Stimulated activated CD8-positive, alpha-beta memory T cell treated with anti-CD3 and anti-CD28 coated beads, Interleukin-12 subunit alpha, Interleukin-12 subunit beta, amount 100 ng/mL, for 1 hour (primary cell): Measurements from ENCODE around the gene TTYH2.
A peak's percentile ranks its signal among the peaks of the same experiment; 100 is the strongest.
"Not testable (repeated sequence)": the region's sequence is repeated elsewhere in the genome, so short reads cannot be mapped to it uniquely, and the experiment has no call there.

Source experiments
- DNase-seq: peaks from one replicate; pipeline ENCODE4 v3.0.0-alpha.2; 2020; ENCODE audit warnings: low read depth

TTYH2 gene

DNA sequence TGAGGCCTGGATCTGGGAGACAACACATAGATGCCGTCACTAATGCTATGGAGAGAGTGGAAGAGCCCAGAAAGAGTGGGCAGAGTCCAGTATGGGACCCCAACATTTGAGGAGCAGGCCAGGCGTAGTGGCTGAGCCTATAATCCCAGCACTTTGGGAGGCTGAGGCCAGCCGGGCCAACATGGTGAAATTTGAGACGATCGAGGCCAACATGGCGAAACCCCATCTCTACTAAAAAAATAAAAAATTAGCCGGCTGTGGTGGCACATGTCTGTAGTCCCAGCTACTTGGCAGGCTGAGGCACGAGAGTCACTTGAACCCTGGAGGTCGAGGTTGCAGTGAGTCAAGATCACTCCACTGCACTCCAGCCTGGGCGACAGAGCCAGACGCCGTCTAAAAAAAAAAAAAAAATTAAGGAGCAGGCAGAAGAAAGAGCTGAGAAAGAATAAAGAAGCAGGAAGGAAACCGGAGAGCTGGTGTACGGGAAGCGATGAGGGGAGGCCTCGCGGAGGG is 54.7 kb downstream of the TTYH2 start:
- no peak for DNase-seq

GRCh38 chr17:74268558-74268957 is 55.2 kb downstream of the TTYH2 start:
- DNase-seq: no peak

DNA sequence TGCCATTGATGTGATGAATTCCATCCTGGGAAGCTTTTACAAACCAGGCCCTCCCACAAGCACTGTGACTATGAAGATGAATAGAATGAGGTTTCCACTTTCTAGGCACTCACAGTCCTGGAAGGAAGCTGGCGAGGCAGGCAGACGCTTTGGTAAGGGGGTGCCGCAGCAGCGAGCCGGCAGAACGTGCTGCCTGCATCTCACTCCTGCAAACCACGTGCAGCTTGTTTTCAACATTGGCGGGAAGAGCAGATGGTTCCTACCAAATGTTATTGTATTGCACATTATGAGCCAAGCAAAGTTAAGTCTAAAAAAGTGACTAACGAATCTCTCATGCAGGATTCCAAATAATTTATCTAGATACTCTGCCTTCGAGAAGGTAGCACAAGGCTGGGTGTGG is 57.0 kb downstream of the TTYH2 start:
- no peak for DNase-seq

- DNase-seq: no peak
Observed at GRCh38 chr17:74271281-74271680, 57.9 kb downstream of the TTYH2 start.

- no peak for DNase-seq
Observed at GRCh38 chr17:74271901-74272561, 58.7 kb downstream of the TTYH2 start.

- no peak for DNase-seq
Observed at GRCh38 chr17:74272731-74273201, 59.4 kb downstream of the TTYH2 start.

DNA sequence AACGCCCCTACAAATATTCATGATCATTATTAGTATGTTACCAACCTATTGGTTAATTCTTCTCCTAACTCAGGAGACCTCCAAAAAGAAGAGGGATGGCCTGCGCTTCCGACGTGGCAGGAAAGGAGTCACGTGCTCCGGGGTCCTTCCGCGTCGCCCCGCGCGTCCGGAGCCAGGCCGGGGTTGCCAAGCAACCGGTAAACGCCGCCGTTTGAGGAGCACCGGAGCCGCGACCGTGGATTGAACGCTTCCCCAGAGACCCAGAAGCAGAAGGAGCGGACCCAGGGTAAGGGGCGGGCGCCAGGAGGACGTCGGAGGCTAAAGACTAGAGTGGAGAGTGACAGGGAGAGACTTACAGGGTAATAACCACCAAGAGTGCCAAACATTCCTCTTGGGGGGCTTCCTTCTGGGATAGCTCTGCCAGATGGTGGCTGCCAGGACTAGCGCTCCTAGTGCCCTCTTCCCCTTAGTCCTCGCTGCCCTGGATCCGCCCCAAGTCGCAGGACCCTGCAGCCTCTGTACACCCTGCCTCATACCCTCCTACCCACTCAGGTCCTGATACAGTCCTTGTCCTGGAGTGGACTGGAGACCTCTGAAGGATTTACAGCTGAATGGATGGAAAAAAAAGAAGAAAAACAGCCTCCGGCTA is 60.8 kb downstream of the TTYH2 start, which contains the start of gene DNAI2:
DNAI2 (plus strand) TSS at position 175 of the 649 bp plus-strand sequence. CDS start 7,584 bp downstream, outside the sequence.
- DNase-seq: no peak

- no peak for DNase-seq
Observed at GRCh38 chr17:74274709-74275340, 61.5 kb downstream of the TTYH2 start.

- no peak for DNase-seq
Observed at GRCh38 chr17:74276051-74276476, 62.7 kb downstream of the TTYH2 start.

- DNase-seq: no peak
Observed at GRCh38 chr17:74276541-74277009, 63.2 kb downstream of the TTYH2 start.

DNA sequence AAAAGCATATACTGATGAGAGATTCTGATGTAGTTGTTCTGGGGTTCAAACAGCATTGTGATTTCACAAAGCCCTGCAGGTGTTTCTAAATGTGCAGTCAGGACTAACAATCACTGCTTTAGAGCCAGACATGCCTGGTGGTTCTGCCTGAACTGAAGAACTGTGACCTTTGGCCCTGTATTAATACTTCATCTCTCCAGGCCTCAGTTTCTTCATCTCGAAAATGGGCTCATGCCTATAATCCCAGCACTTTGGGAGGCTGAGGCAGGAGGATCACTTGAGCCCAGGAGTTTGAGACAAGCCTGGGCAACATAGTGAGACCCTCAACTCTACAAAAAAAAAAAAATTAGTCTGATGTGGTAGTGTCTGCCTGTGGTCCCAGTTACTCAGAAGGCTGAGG is 64.6 kb downstream of the TTYH2 start:
- DNase-seq: no peak

DNA sequence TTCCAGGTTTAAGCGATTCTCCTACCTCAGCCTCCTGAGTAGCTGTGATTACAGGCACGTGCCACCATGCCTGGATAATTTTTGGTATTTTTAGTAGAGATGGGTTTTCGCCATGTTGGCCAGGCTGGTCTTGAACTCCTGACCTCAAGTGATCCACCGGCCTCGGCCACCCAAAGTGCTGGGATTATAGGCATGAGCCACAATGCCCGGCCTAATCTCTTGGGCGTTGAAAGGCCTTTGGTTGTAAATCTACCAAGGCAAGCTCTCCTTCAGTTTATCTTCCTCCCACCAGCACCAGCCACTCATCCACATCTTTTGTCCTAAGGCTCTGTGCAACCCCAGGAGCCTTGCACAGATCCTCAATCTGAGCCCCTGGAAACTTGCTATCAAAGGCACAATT is 66.2 kb downstream of the TTYH2 start:
- DNase-seq: not testable (repeated sequence)

- DNase-seq: peak; percentile 27
Observed at GRCh38 chr17:74280093-74280513, 66.7 kb downstream of the TTYH2 start.

DNA sequence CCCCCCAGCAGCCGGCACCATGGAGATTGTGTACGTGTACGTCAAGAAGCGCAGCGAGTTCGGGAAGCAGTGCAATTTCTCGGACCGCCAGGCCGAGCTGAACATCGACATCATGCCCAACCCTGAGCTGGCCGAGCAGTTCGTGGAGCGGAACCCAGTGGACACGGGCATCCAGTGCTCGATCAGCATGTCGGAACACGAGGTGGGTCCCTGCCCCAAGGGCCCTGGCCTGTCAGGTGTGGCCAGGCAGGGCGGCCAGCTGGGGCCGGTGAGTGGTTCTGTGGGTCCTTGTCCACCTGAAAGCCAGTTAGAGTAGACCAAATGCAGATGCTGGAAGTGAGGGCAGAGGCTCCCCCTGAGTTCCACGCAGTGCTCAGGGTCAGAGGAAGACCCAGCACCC is 68.4 kb downstream of the TTYH2 start:
- no peak for DNase-seq

DNA sequence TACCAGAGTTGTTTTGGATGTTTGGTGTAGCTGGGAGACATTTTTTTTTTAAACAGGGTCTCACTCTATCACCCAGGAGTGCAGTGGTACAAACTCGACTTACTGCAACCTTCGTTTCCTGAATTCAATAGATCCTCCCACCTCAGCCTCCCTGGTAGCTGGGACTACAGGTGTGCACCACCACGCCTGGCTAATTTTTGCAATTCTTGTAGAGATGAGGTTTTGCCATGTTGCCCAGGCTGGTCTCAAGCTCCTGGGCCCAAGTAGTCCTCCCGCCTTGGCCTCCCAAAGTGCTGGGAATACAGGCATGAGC is 68.9 kb downstream of the TTYH2 start:
- not testable (repeated sequence) for DNase-seq

DNA sequence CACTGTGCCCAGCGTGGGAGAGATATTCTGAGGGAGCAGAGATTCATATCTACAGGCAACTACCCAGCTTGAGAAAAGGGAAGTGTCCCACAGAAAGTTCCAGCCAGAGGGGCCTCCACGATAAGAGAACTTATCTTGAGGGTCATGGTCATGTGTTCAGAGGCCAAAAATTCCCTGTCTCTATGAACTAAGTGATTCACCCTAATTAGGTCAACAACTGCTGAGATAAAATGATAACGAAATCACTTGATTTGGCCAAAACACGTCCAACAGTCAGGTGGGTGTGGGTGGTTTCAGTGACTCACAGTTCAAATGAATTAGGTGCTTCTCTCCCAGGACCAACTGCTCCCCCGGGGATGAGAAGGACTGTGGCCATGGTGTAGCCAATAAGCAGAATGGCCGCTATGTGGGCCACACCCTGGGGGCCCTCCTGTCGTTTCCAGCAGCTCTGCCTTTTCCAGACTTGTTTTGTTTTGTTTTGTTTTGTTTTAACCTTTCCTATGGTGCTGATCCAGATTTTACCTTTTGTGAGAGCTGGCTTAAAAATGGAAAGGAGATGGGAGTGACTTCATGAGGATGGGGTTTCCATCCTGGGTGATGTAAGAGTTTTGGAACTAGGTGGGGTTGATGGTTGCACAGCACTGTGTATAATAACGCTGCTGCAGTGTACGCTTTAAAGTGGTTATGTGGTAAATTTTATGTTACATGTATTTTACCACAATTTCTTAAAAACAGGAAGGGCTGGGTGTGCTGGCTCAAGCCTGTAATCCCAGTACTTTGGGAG is 69.4 kb downstream of the TTYH2 start:
- no peak for DNase-seq

DNA sequence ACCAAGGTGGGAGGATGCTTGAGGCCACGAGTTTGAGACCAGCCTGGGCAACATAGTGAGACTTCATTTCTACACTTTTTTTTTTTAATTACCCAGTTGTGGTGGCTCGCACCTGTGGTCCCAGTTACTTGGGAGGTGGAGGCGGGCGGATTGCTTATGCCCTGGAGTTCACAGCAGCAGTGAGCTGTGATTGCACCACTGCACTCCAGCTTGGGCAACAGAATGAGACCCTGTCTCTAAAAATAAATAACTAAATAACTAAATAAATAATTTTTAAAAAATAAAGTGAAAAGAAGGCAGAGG is 70.0 kb downstream of the TTYH2 start:
- no peak for DNase-seq

GRCh38 chr17:74287031-74287602 is 73.7 kb downstream of the TTYH2 start:
- no peak for DNase-seq

DNA sequence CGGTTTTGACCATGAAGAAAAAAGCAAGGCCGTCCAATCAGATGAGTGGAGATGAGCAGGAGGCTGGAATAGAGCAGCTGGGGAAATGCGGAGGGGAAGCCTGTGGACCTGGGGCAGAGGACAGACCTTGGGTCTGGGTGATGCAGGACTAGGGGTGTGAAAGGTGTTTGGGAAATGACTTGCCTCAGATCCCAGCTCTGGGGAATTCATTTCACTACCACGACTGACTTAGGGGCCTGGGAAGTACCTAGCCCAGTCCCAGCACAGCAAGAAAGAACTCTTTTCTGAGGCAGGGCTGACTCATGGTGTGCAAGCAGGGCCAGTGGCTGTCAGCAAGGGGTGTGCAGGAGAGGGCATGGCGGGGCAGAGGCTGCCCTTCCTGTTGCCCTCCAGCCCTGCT is 75.4 kb downstream of the TTYH2 start:
- DNase-seq: no peak

GRCh38 chr17:74289688-74290087 is 76.3 kb downstream of the TTYH2 start:
- no peak for DNase-seq

GRCh38 chr17:74290340-74290739 is 77.0 kb downstream of the TTYH2 start:
- no peak for DNase-seq

GRCh38 chr17:74292495-74292894 is 79.1 kb downstream of the TTYH2 start:
- DNase-seq: no peak
